Naive thymus-derived CD8-positive, alpha-beta T cell (primary cell): Measurements from ENCODE around the gene TBCB. TPM values are rescaled to one million over a fixed set of nuclear protein-coding genes. Genes with fewer than 3 reads are reported as not detected.
"Not testable (repeated sequence)": the region's sequence is repeated elsewhere in the genome, so short reads cannot be mapped to it uniquely, and the experiment has no call there.

Experiments
- ATAC-seq, 2 donors: fragments of 150-1000 bp; cut with Tn5 transposase in 1 of 2; sonication (Bioruptor Pico), chemical (Tn5 transposase) in 1 of 2; 1 replicate in 1 of 2; 2 replicates in 1 of 2; pipeline ENCODE4 v1.10.0; 2021; ENCODE audit warnings: mild to moderate bottlenecking in 2 of 2, moderate library complexity in 2 of 2
- POLR2A ChIA-PET: fragments of 350-600 bp; sonication (Branson Sonifier 250); formaldehyde crosslinking; loops from one replicate; lab custom pipeline; 2021; ENCODE audit warnings: antibody characterized with exemption; lab: Charles Lee
- DNase-seq, 10 donors: peaks; one replicate each; pipeline versions ENCODE4 v3.0.0 to v3.0.0-alpha.2; 2020 to 2022
- H3K27ac Mint-ChIP-seq, 10 donors: one replicate each; pipeline ENCODE4 v1.8.0; 2020 to 2022; ENCODE audit warnings: mild to moderate bottlenecking in 10 of 10, mixed read lengths in 10 of 10, moderate library complexity in 4 of 10, inconsistent platforms in 1 of 10
- H3K27me3 Mint-ChIP-seq, 5 donors: one replicate each; pipeline ENCODE4 v1.8.0; 2021 to 2022; ENCODE audit warnings: mixed read lengths in 5 of 5
- H3K36me3 Mint-ChIP-seq, 3 donors: one replicate each; pipeline ENCODE4 v1.8.0; 2020 to 2022; ENCODE audit warnings: mixed read lengths in 3 of 3, mild to moderate bottlenecking in 2 of 3, inconsistent platforms in 1 of 3
- H3K4me1 Mint-ChIP-seq, 4 donors: one replicate each; pipeline ENCODE4 v1.8.0; 2021 to 2022; ENCODE audit warnings: mixed read lengths in 4 of 4
- H3K4me3 Mint-ChIP-seq, 10 donors: one replicate each; pipeline ENCODE4 v1.8.0; 2020 to 2022; ENCODE audit warnings: mild to moderate bottlenecking in 10 of 10, mixed read lengths in 10 of 10, moderate library complexity in 6 of 10, inconsistent platforms in 1 of 10
- H3K9me3 Mint-ChIP-seq, 9 donors: one replicate each; pipeline ENCODE4 v1.8.0; 2020 to 2022; ENCODE audit warnings: mixed read lengths in 9 of 9, mild to moderate bottlenecking in 3 of 9, inconsistent platforms in 1 of 9, moderate library complexity in 1 of 9
- polyA plus RNA-seq, 3 donors: library from polyadenylated mRNA; unstranded; fragments of 300-500 nt; fragmentation: Illumina TruSeq; gene quantifications; one replicate each; pipeline ENCODE4 v1.2.3, GENCODE V29; 2021
- total RNA-seq, 8 experiments: library from RNA in 2 of 8; stranded (reverse) in 2 of 8; gene quantifications; one replicate each; pipeline ENCODE4 v1.2.3 and lab custom pipeline; 2021 to 2026

TBCB gene
- total and polyA plus RNA-seq, 5 experiments from 2014 or later: 111 to 208 (median 169) TPM

GRCh38 chr19:36153126-36153525, 37.9 kb downstream of the TBCB start:
- Mint-ChIP-seq H3K36me3 (peaks cover 0 to 37% (median 17%) of the 10 kb centered on the region in 3 donors), H3K9me3 (no peaks in the 10 kb centered on the region)

GRCh38 chr19:36160821-36161596, 45.7 kb downstream of the TBCB start:
- peaks cover 0 to 3% (median 2%) of the 10 kb centered on the region in 3 donors for H3K36me3 Mint-ChIP-seq
- no peak for DNase-seq

More at GRCh38 chr19:36153126-36153525, 37.9 kb downstream of the TBCB start:
- POLR2A ChIA-PET: interaction anchor here (0.7 kb wide), 1 partner anchor 42 kb away, joined by 3 read pairs; the partner anchor contains the start of gene OVOL3
- H3K27me3 Mint-ChIP-seq: no peaks in the 10 kb centered on the region
- peak overlapping the region in 1 of 10 donors; percentile 79 for H3K27ac Mint-ChIP-seq
- DNase-seq (no peak), ATAC-seq (no peak)
- no peak overlapping the region for H3K4me3 Mint-ChIP-seq
- peaks cover 2 to 14% (median 6%) of the 10 kb centered on the region in 4 donors for H3K4me1 Mint-ChIP-seq

DNA sequence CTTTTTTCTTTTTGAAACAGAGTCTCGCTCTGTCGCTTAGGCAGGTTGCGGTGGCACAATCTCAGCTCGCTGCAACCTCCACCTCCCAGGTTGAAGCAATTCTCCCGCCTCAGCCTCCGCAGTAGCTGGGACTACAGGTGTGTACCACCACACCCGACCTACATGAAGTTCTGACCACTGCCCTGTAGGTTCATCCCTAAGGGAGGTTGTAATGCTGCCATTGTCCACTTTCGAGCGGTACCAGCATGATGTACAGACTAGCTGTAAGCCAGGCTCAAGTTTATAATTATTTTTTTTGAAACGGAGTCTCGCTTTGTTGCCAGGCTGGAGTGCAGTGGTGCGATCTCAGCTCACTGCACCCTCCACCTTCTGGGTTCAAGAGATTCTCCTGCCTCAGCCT, 48.5 kb downstream of the TBCB start:
- H3K4me3 Mint-ChIP-seq: no peak overlapping the region
- no peaks in the 10 kb centered on the region for H3K27me3 Mint-ChIP-seq
- no peaks in the 10 kb centered on the region for H3K4me1 Mint-ChIP-seq
- POLR2A ChIA-PET: interaction anchor here (0.8 to 1.4 kb wide), 2 partner anchors 13 to 36 kb away, joined by 3 read pairs; no protein-coding TSS in a partner anchor
- no peak for ATAC-seq
- peak overlapping the region in 1 of 10 donors; percentile 21 for H3K27ac Mint-ChIP-seq
- H3K9me3 Mint-ChIP-seq: no peaks in the 10 kb centered on the region
- DNase-seq: no peak
- peaks cover 0 to 2% (median 0%) of the 10 kb centered on the region in 3 donors for H3K36me3 Mint-ChIP-seq

More at GRCh38 chr19:36160821-36161596, 45.7 kb downstream of the TBCB start:
- Mint-ChIP-seq H3K4me3 (no peak overlapping the region), H3K4me1 (peaks cover 0 to 6% (median 0%) of the 10 kb centered on the region in 4 donors), H3K27me3 (no peaks in the 10 kb centered on the region), H3K27ac (peak overlapping the region in 1 of 10 donors; percentile 26), H3K9me3 (no peaks in the 10 kb centered on the region)
- POLR2A ChIA-PET: no interaction called here
- ATAC-seq: no peak

- Mint-ChIP-seq H3K27me3 (no peaks in the 10 kb centered on the region), H3K4me1 (peaks cover 0 to 4% (median 2%) of the 10 kb centered on the region in 4 donors), H3K4me3 (no peak overlapping the region), H3K36me3 (no peaks in the 10 kb centered on the region), H3K9me3 (no peaks in the 10 kb centered on the region), H3K27ac (peak overlapping the region in 1 of 10 donors; percentile 22)
- no peak for DNase-seq
- no peak for ATAC-seq
- POLR2A ChIA-PET: interaction anchor here (0.5 to 1.3 kb wide), 4 partner anchors 41 to 271 kb away, joined by 3 to 10 read pairs (median 4); no protein-coding TSS in a partner anchor
Observed at GRCh38 chr19:36169084-36169760, 54.0 kb downstream of the TBCB start.

DNA sequence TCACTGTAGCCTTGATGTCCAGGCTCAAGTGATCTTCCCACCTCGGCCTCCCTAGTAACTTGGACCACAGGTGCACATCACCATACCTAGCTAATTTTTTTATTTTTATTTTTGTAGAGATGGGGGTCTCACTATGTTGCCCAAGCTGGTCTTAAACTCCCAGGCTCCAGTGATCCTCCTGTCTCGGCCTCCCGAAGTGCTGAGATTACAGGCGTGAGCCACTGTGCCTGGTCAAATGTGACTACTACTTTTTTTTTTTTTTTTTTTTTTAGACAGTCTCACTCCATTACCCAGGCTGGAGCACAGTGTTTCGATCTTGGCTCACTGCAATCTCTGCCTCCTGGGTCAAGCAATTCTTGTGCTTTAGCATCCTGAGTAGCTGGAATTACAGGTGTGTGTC, 57.6 kb downstream of the TBCB start:
- POLR2A ChIA-PET: interaction anchor here (0.6 kb wide), 1 partner anchor 8 kb away, joined by 3 read pairs; no protein-coding TSS in a partner anchor
- Mint-ChIP-seq H3K4me1 (peaks cover 0 to 4% (median 2%) of the 10 kb centered on the region in 4 donors), H3K27me3 (no peaks in the 10 kb centered on the region), H3K9me3 (no peaks in the 10 kb centered on the region), H3K27ac (peak overlapping the region in 1 of 10 donors; percentile 24), H3K4me3 (no peak overlapping the region), H3K36me3 (no peaks in the 10 kb centered on the region)
- no peak for DNase-seq
- ATAC-seq: no peak

- not testable (repeated sequence) for H3K36me3 Mint-ChIP-seq, H3K27ac Mint-ChIP-seq
- POLR2A ChIA-PET: interaction anchor here (1.4 kb wide), 1 partner anchor 46 kb away, joined by 3 read pairs; no protein-coding TSS in a partner anchor
Observed at GRCh38 chr19:36173846-36174245, 58.6 kb downstream of the TBCB start.

More at GRCh38 chr19:36173846-36174245, 58.6 kb downstream of the TBCB start:
- H3K9me3 Mint-ChIP-seq, ATAC-seq, DNase-seq, H3K4me3 Mint-ChIP-seq, H3K27me3 Mint-ChIP-seq, H3K4me1 Mint-ChIP-seq: not testable (repeated sequence)

Other genes starting within 250 kb of the TBCB start
- not detected for gene APLP1, start 246.9 kb upstream of the TBCB start, total RNA-seq
- gene APLP1, start 246.9 kb upstream of the TBCB start, polyA plus RNA-seq: not detected
- 10 to 100 TPM; 42.7 to 48.7 TPM for gene NFKBID, start 214.9 kb upstream of the TBCB start, total RNA-seq
- gene NFKBID, start 214.9 kb upstream of the TBCB start, polyA plus RNA-seq: 1 to 10 TPM; 1.2 to 2.8 (median 2.5) TPM
- 10 to 100 TPM; 85.7 to 87.7 TPM for gene HCST, start 212.9 kb upstream of the TBCB start, total RNA-seq
- gene HCST, start 212.9 kb upstream of the TBCB start, polyA plus RNA-seq: 1,000 to 10,000 TPM; 1,254 to 1,751 (median 1,469) TPM
- 1 to 10 TPM; 3.1 to 5.8 TPM for gene TYROBP, start 207.2 kb upstream of the TBCB start, total RNA-seq
- 10 to 100 TPM in 1 of 3 donors, 1 to 10 TPM in 2; 4.4 to 72.6 (median 5.6) TPM for gene TYROBP, start 207.2 kb upstream of the TBCB start, polyA plus RNA-seq
- 10 to 100 TPM; 11.2 to 11.4 TPM for gene LRFN3, start 179.1 kb upstream of the TBCB start, total RNA-seq
- 1 to 10 TPM in 2 of 3 donors, under 1 TPM in 1; 0.62 to 1.4 (median 1.1) TPM for gene LRFN3, start 179.1 kb upstream of the TBCB start, polyA plus RNA-seq
- gene SDHAF1, start 120.3 kb upstream of the TBCB start, total RNA-seq: 10 to 100 TPM; 19.4 to 24.2 TPM
- gene SDHAF1, start 120.3 kb upstream of the TBCB start, polyA plus RNA-seq: 10 to 100 TPM; 31.9 to 50.9 (median 34.9) TPM
- gene SYNE4, start 106.7 kb upstream of the TBCB start, total RNA-seq: 1 to 10 TPM; 3.5 to 4.7 TPM
- gene SYNE4, start 106.7 kb upstream of the TBCB start, polyA plus RNA-seq: under 1 TPM in 1 of 3 donors, not detected in 2; 0.19 TPM
- gene ALKBH6, start 101.3 kb upstream of the TBCB start, total RNA-seq: 10 to 100 TPM; 58.1 to 65.5 TPM
- gene ALKBH6, start 101.3 kb upstream of the TBCB start, polyA plus RNA-seq: 10 to 100 TPM; 18.7 to 25.6 (median 21.9) TPM
- 1 to 10 TPM; 1.3 to 1.7 TPM for gene CLIP3, start 82.6 kb upstream of the TBCB start, total RNA-seq
- gene CLIP3, start 82.6 kb upstream of the TBCB start, polyA plus RNA-seq: 1 to 10 TPM in 2 of 3 donors, not detected in 1; 1.4 to 2.6 TPM
- gene THAP8, start 61.2 kb upstream of the TBCB start, total RNA-seq: 1 to 10 TPM; 3.6 to 4.6 TPM
- 1 to 10 TPM; 2.4 to 7.2 (median 5.3) TPM for gene THAP8, start 61.2 kb upstream of the TBCB start, polyA plus RNA-seq
- 1 to 10 TPM; 2.0 to 2.5 TPM for gene WDR62, start 60.6 kb upstream of the TBCB start, total RNA-seq
- gene WDR62, start 60.6 kb upstream of the TBCB start, polyA plus RNA-seq: under 1 TPM in 2 of 3 donors, not detected in 1; 0.13 to 0.23 TPM
- not detected for gene OVOL3, start 4.3 kb upstream of the TBCB start, total RNA-seq
- gene OVOL3, start 4.3 kb upstream of the TBCB start, polyA plus RNA-seq: not detected
- gene POLR2I, start 593 bp upstream of the TBCB start, total RNA-seq: 10 to 100 TPM; 37.2 to 48.8 TPM
- 100 to 1,000 TPM; 124 to 168 (median 149) TPM for gene POLR2I, start 593 bp upstream of the TBCB start, polyA plus RNA-seq
- 100 to 1,000 TPM; 228 to 239 TPM for gene CAPNS1, start 24.6 kb downstream of the TBCB start, total RNA-seq
- 100 to 1,000 TPM in 1 of 3 donors, 10 to 100 TPM in 2; 93.4 to 137 (median 100.0) TPM for gene CAPNS1, start 24.6 kb downstream of the TBCB start, polyA plus RNA-seq
- not detected for gene COX7A1, start 37.0 kb downstream of the TBCB start, total RNA-seq
- not detected for gene COX7A1, start 37.0 kb downstream of the TBCB start, polyA plus RNA-seq
- gene ZNF565, start 99.2 kb downstream of the TBCB start, total RNA-seq: 1 to 10 TPM; 7.2 to 9.4 TPM
- 1 to 10 TPM; 1.7 to 4.8 (median 2.5) TPM for gene ZNF565, start 99.2 kb downstream of the TBCB start, polyA plus RNA-seq
- 10 to 100 TPM; 71.8 to 86.0 TPM for gene ZNF146, start 99.6 kb downstream of the TBCB start, total RNA-seq
- gene ZNF146, start 99.6 kb downstream of the TBCB start, polyA plus RNA-seq: 10 to 100 TPM; 51.4 to 88.6 (median 67.9) TPM